ENCODE data around the gene GNG7.
"Not testable (repeated sequence)": the region's sequence is repeated elsewhere in the genome, so short reads cannot be mapped to it uniquely, and the experiment has no call there.

Gene GNG7

GRCh38 chr19:2609389-2610116 is 92.9 kb downstream of the GNG7 start:
- DNase-seq (ENCODE audit: low read depth, low spot score): no peak
- WGBS (ENCODE audit: insufficient coverage, insufficient read length): no CpG with 5 or more reads among the region's 20 CpGs
- Histone ChIP-seq H3K27me3 (ENCODE audit: control insufficient read depth, insufficient read depth, low read length) (no peaks in the 10 kb centered on the region), H3K4me3 (ENCODE audit: low read length) (no peak overlapping the region), H3K4me1 (ENCODE audit: control insufficient read depth, insufficient read depth, low read length) (peaks cover 4% of the 10 kb centered on the region; the same call in 1 of the 2 replicates), H3K36me3 (ENCODE audit: control insufficient read depth, insufficient read depth, low read length) (no peaks in the 10 kb centered on the region), H3K27ac (ENCODE audit: low read length) (no peak overlapping the region), H3K9me3 (ENCODE audit: control insufficient read depth, insufficient read depth, low read length) (no peaks in the 10 kb centered on the region)

- not testable (repeated sequence) for H3K27ac ChIP-seq (ENCODE audit: low read length); H3K36me3 ChIP-seq (ENCODE audit: control insufficient read depth, insufficient read depth, low read length); H3K27me3 ChIP-seq (ENCODE audit: control insufficient read depth, insufficient read depth, low read length); H3K4me3 ChIP-seq (ENCODE audit: low read length); H3K4me1 ChIP-seq (ENCODE audit: control insufficient read depth, insufficient read depth, low read length); H3K9me3 ChIP-seq (ENCODE audit: control insufficient read depth, insufficient read depth, low read length); DNase-seq (ENCODE audit: low read depth, low spot score)
- WGBS (ENCODE audit: insufficient coverage, insufficient read length): no CpG with 5 or more reads among the region's 7 CpGs
Observed at GRCh38 chr19:2609034-2609388, 93.5 kb downstream of the GNG7 start.

DNA sequence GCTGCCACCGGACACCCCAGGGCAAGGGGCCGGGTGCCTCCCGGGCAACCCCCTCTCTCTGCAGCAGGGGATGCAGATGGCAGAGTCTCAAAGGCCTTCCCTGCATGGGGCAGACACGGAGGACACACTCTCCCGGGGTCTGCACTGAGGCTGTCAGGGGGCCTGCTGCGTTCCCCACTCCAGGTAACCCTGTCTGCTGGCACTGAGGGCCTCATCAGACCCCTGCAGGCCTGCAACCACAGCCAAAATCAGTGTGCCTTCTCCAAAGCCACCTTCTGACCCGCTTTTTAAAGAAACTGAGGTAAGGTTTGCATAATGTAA is 93.9 kb downstream of the GNG7 start:
- no peaks in the 10 kb centered on the region for H3K9me3 ChIP-seq (ENCODE audit: control insufficient read depth, insufficient read depth, low read length)
- H3K27me3 ChIP-seq (ENCODE audit: control insufficient read depth, insufficient read depth, low read length): no peaks in the 10 kb centered on the region
- no peak overlapping the region for H3K27ac ChIP-seq (ENCODE audit: low read length)
- DNase-seq (ENCODE audit: low read depth, low spot score): no peak
- H3K4me1 ChIP-seq (ENCODE audit: control insufficient read depth, insufficient read depth, low read length): peaks cover 4% of the 10 kb centered on the region; the same call in 1 of the 2 replicates
- no CpG with 5 or more reads among the region's 7 CpGs for WGBS (ENCODE audit: insufficient coverage, insufficient read length)
- H3K4me3 ChIP-seq (ENCODE audit: low read length): no peak overlapping the region
- no peaks in the 10 kb centered on the region for H3K36me3 ChIP-seq (ENCODE audit: control insufficient read depth, insufficient read depth, low read length)

DNA sequence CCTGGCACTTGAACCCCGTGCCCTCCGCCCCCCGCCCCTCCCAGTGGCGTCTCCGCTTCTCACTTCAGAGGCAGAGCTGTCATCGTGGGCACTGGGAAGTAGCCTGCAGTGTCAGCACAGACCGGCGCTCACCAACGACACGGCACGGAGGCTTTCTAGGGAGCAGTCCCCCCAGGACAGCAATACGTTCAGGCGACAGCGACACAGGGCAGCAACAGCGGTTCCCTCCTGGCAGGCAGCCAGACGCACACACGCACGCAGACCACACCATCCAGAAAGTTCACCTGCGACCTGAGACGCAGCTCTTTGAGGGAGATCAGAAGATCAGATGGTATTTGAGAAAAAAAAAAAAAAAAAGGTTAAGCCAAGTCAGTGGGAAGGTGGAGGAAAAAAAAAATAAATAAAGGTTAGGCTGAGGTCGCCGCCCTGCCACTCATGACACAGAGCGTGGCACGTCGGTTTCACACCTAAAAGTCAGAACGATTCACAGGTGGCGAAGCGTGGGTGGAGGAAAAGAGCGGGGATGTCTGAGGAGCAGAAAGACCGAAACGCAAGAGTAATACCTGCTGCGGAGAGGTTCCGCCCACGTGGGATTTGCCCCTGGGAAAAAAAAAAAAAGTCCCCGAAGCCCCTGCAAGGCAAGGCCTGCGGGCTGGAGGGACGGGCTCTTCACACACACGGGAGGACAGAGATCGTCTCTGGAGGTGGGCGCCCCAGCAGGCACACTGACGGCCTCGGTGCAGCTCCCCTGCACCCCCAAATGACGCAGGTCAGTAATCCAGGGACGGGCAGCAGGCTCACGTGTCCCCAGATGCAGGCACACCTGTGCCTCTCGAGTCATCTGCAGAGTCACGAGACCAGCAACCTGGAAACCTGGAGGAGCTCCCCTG is 94.5 kb downstream of the GNG7 start:
- Histone ChIP-seq H3K36me3 (ENCODE audit: control insufficient read depth, insufficient read depth, low read length) (no peaks in the 10 kb centered on the region), H3K27ac (ENCODE audit: low read length) (no peak overlapping the region), H3K4me1 (ENCODE audit: control insufficient read depth, insufficient read depth, low read length) (peaks cover 4% of the 10 kb centered on the region; the same call in 1 of the 2 replicates), H3K4me3 (ENCODE audit: low read length) (no peak overlapping the region), H3K9me3 (ENCODE audit: control insufficient read depth, insufficient read depth, low read length) (no peaks in the 10 kb centered on the region), H3K27me3 (ENCODE audit: control insufficient read depth, insufficient read depth, low read length) (no peaks in the 10 kb centered on the region)
- WGBS (ENCODE audit: insufficient coverage, insufficient read length): no CpG with 5 or more reads among the region's 47 CpGs
- no peak for DNase-seq (ENCODE audit: low read depth, low spot score)

DNA sequence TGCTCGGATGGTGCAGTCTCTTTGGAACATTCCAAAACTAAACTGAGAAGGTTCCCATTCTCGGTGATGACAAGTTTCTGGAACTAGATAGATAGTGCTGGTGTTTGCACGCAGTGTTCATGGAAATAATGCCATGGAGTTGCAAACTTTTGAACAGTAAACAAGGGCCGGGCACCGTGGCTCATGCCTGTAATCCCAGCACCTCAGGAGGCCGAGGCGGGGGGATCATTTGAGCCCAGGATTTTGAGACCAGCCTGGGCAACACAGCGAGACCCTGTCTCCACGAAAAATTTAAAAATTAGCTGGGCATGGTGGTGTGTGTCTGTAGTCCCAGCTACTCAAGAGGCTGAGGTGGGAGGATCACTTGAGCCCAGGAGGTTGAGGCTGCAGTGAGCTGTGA is 95.7 kb downstream of the GNG7 start:
- H3K4me3 ChIP-seq (ENCODE audit: low read length); H3K9me3 ChIP-seq (ENCODE audit: control insufficient read depth, insufficient read depth, low read length); H3K36me3 ChIP-seq (ENCODE audit: control insufficient read depth, insufficient read depth, low read length); H3K27ac ChIP-seq (ENCODE audit: low read length); H3K27me3 ChIP-seq (ENCODE audit: control insufficient read depth, insufficient read depth, low read length); DNase-seq (ENCODE audit: low read depth, low spot score); H3K4me1 ChIP-seq (ENCODE audit: control insufficient read depth, insufficient read depth, low read length): not testable (repeated sequence)
- whole genome bisulfite sequencing (ENCODE audit: insufficient coverage, insufficient read length): no CpG with 5 or more reads among the region's 9 CpGs

DNA sequence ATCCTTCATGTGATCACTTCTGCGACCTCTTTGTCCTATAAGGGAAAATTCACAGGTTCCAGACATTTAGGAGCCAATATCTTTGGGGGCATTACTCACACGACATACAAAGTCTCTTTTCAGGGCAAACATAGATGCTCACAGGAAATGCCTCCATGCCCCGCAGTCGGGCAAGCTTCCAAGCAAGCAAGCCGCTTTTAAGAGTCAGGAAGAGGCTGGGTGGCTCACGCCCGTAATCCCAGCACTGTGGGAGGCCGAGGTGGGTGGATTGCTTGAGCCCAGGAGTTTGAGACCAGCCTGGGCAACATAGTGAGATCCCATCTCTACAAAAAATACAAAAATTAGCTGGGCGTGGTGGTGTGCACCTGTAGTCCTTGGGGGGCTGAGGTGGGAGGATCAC is 96.6 kb downstream of the GNG7 start:
- no CpG with 5 or more reads among the region's 9 CpGs for WGBS (ENCODE audit: insufficient coverage, insufficient read length)
- H3K27ac ChIP-seq (ENCODE audit: low read length); DNase-seq (ENCODE audit: low read depth, low spot score); H3K9me3 ChIP-seq (ENCODE audit: control insufficient read depth, insufficient read depth, low read length); H3K4me3 ChIP-seq (ENCODE audit: low read length); H3K27me3 ChIP-seq (ENCODE audit: control insufficient read depth, insufficient read depth, low read length); H3K36me3 ChIP-seq (ENCODE audit: control insufficient read depth, insufficient read depth, low read length); H3K4me1 ChIP-seq (ENCODE audit: control insufficient read depth, insufficient read depth, low read length): not testable (repeated sequence)

DNA sequence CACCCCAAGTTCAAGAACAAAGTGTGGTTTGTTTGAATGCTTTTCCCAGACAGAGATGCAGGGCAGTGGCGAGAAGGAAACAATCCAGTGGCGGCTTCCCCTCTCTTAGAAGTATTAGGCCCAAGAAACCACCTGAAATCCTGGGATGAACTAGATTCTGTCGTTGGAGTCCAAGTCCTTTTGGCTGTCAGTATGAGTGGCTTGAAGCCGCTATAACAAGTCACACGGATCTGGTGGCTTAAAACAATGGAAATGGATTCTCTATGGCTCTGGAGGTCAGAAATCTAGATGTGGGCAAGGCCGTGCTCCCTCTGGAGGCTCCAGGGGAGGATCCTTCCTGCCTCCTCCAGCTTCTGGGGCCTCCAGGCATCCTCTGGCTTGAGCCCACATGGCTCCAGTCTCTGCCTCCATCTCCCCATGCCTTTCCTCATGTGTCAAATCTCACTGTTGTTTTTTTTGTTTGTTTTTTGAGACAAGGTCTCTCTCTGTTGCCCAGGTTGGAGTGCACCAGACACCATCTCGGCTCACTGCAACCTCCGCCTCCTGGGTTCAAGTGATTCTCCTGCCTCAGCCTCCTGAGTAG is 97.7 kb downstream of the GNG7 start:
- H3K4me1 ChIP-seq (ENCODE audit: control insufficient read depth, insufficient read depth, low read length): peaks cover 4% of the 10 kb centered on the region; the same call in 1 of the 2 replicates
- H3K9me3 ChIP-seq (ENCODE audit: control insufficient read depth, insufficient read depth, low read length): no peaks in the 10 kb centered on the region
- no peaks in the 10 kb centered on the region for H3K36me3 ChIP-seq (ENCODE audit: control insufficient read depth, insufficient read depth, low read length)
- no peak overlapping the region for H3K27ac ChIP-seq (ENCODE audit: low read length)
- H3K4me3 ChIP-seq (ENCODE audit: low read length): no peak overlapping the region
- no peak for DNase-seq (ENCODE audit: low read depth, low spot score)
- no peaks in the 10 kb centered on the region for H3K27me3 ChIP-seq (ENCODE audit: control insufficient read depth, insufficient read depth, low read length)
- WGBS (ENCODE audit: insufficient coverage, insufficient read length): no CpG with 5 or more reads among the region's 8 CpGs

- Histone ChIP-seq H3K9me3 (ENCODE audit: control insufficient read depth, insufficient read depth, low read length) (no peaks in the 10 kb centered on the region), H3K27me3 (ENCODE audit: control insufficient read depth, insufficient read depth, low read length) (no peaks in the 10 kb centered on the region), H3K36me3 (ENCODE audit: control insufficient read depth, insufficient read depth, low read length) (no peaks in the 10 kb centered on the region), H3K4me1 (ENCODE audit: control insufficient read depth, insufficient read depth, low read length) (peaks cover 1% of the 10 kb centered on the region; the same call in 1 of the 2 replicates), H3K27ac (ENCODE audit: low read length) (no peak overlapping the region), H3K4me3 (ENCODE audit: low read length) (no peak overlapping the region)
- no CpG with 5 or more reads among the region's 17 CpGs for WGBS (ENCODE audit: insufficient coverage, insufficient read length)
- DNase-seq (ENCODE audit: low read depth, low spot score): no peak
Observed at GRCh38 chr19:2603334-2603733, 99.2 kb downstream of the GNG7 start.

- WGBS (ENCODE audit: insufficient coverage, insufficient read length): no CpG with 5 or more reads among the region's 23 CpGs
- Histone ChIP-seq H3K27me3 (ENCODE audit: control insufficient read depth, insufficient read depth, low read length) (no peaks in the 10 kb centered on the region), H3K9me3 (ENCODE audit: control insufficient read depth, insufficient read depth, low read length) (no peaks in the 10 kb centered on the region), H3K27ac (ENCODE audit: low read length) (no peak overlapping the region), H3K4me3 (ENCODE audit: low read length) (peak overlapping the region; percentile 0; the same call in 1 of the 2 replicates), H3K36me3 (ENCODE audit: control insufficient read depth, insufficient read depth, low read length) (no peaks in the 10 kb centered on the region), H3K4me1 (ENCODE audit: control insufficient read depth, insufficient read depth, low read length) (no peaks in the 10 kb centered on the region)
- no peak for DNase-seq (ENCODE audit: low read depth, low spot score)
Observed at GRCh38 chr19:2602391-2603181, 99.9 kb downstream of the GNG7 start.

Measured in iPS DF 6.9 (cell line).